ENCODE measurements around the gene KLK15. TPM values are rescaled to one million over a fixed set of nuclear protein-coding genes. Genes with fewer than 3 reads are reported as not detected.

KLK15 gene
- total and polyA plus RNA-seq, 2 of the 13 experiments (the other 11 are each of a cell fraction or from before 2014, with no cell fraction given), result not detected

DNA sequence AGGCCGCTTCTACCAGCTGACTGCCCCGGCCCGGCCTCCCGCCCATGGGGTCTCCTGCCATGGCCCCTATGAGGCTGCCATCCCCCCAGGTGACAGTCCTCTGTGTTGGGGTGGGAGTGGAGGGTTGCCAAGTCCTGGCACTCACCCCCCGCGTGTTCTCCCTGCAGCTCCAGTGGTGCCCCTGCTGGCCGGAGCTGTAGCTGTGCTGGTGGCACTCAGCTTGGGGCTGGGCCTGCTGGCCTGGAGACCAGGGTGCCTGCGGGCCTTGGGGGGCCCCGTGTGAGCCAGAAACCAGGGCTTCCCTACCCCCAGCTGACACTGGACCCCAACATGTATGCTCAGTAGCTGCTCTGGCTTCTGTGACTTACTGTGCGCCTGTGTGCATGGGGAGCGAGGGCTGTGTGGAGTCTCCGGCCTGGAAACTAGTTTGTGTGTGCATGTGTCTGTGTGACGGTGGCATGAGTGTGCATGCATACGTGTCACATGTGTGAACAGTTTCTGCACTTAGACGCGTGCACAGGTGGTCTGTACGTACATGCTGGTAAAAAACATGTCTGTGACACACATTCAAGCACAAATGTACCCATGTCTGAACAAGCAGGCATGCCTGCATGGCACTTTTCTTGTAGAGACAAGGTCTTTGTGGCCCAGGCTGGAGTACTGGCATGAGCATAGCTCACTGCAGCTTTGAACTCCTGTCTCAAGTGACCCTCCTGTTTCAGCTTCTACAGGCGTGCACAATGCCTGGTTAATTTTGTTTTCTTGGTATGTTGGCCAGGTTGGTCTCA is 38.3 kb downstream of the KLK15 start (continued):
- TF ChIP-seq PRPF4 (IDR thresholded peaks at IDR 0.05; ENCODE audit: low read depth, low read length, poor library complexity, severe bottlenecking) (no peak), NFATC3 (CRISPR knock-in tag; IDR thresholded peaks at IDR 0.05) (no peak), GATAD2A (CRISPR knock-in tag; IDR thresholded peaks at IDR 0.05) (no peak), SIN3A (IDR thresholded peaks at IDR 0.05; ENCODE audit: borderline replicate concordance, low read depth, low read length) (no peak), IRX3 (CRISPR knock-in tag; IDR thresholded peaks at IDR 0.05; ENCODE audit: borderline replicate concordance, low read depth) (0 out of 2 replicates have a peak, but pooled peaks have one; percentile 21), HNRNPLL (IDR thresholded peaks at IDR 0.05; ENCODE audit: low read depth, low read length, poor library complexity, severe bottlenecking) (peak; percentile 45), PRMT3 (CRISPR knock-in tag; IDR thresholded peaks at IDR 0.05; ENCODE audit: borderline replicate concordance, low read depth) (peak; percentile 34; the same call in 1 of the 2 replicates), BORCS8-MEF2B (CRISPR knock-in tag; IDR thresholded peaks at IDR 0.05) (peak; percentile 64; the same call in 1 of the 2 replicates), NCOA2 (CRISPR knock-in tag; IDR thresholded peaks at IDR 0.05) (peak; percentile 10; the same call in 1 of the 2 replicates), AGO1 (IDR thresholded peaks at IDR 0.05; ENCODE audit: low read depth, low read length, poor library complexity, severe bottlenecking) (peak; percentile 99), TP53 (CRISPR knock-in tag; conservative IDR thresholded peaks at IDR 0.05) (no peak), THAP11 (CRISPR knock-in tag; IDR thresholded peaks at IDR 0.05) (no peak), SRSF1 (optimal IDR thresholded peaks at IDR 0.05; ENCODE audit: low read depth, low read length) (peak; percentile 33), XRCC5 (optimal IDR thresholded peaks at IDR 0.05; ENCODE audit: low read length) (peak; percentile 21), ZC3H4 (CRISPR knock-in tag; IDR thresholded peaks at IDR 0.05; ENCODE audit: borderline replicate concordance) (peak; percentile 33; the same call in 1 of the 2 replicates)
- TF ChIP-seq, protein P1, sequence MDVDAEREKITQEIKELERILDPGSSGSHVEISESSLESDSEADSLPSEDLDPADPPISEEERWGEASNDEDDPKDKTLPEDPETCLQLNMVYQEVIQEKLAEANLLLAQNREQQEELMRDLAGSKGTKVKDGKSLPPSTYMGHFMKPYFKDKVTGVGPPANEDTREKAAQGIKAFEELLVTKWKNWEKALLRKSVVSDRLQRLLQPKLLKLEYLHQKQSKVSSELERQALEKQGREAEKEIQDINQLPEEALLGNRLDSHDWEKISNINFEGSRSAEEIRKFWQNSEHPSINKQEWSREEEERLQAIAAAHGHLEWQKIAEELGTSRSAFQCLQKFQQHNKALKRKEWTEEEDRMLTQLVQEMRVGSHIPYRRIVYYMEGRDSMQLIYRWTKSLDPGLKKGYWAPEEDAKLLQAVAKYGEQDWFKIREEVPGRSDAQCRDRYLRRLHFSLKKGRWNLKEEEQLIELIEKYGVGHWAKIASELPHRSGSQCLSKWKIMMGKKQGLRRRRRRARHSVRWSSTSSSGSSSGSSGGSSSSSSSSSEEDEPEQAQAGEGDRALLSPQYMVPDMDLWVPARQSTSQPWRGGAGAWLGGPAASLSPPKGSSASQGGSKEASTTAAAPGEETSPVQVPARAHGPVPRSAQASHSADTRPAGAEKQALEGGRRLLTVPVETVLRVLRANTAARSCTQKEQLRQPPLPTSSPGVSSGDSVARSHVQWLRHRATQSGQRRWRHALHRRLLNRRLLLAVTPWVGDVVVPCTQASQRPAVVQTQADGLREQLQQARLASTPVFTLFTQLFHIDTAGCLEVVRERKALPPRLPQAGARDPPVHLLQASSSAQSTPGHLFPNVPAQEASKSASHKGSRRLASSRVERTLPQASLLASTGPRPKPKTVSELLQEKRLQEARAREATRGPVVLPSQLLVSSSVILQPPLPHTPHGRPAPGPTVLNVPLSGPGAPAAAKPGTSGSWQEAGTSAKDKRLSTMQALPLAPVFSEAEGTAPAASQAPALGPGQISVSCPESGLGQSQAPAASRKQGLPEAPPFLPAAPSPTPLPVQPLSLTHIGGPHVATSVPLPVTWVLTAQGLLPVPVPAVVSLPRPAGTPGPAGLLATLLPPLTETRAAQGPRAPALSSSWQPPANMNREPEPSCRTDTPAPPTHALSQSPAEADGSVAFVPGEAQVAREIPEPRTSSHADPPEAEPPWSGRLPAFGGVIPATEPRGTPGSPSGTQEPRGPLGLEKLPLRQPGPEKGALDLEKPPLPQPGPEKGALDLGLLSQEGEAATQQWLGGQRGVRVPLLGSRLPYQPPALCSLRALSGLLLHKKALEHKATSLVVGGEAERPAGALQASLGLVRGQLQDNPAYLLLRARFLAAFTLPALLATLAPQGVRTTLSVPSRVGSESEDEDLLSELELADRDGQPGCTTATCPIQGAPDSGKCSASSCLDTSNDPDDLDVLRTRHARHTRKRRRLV (CRISPR knock-in tag; IDR thresholded peaks at IDR 0.05), result no peak
- TF ChIP-seq, protein P2, sequence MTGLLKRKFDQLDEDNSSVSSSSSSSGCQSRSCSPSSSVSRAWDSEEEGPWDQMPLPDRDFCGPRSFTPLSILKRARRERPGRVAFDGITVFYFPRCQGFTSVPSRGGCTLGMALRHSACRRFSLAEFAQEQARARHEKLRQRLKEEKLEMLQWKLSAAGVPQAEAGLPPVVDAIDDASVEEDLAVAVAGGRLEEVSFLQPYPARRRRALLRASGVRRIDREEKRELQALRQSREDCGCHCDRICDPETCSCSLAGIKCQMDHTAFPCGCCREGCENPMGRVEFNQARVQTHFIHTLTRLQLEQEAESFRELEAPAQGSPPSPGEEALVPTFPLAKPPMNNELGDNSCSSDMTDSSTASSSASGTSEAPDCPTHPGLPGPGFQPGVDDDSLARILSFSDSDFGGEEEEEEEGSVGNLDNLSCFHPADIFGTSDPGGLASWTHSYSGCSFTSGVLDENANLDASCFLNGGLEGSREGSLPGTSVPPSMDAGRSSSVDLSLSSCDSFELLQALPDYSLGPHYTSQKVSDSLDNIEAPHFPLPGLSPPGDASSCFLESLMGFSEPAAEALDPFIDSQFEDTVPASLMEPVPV (CRISPR knock-in tag; IDR thresholded peaks at IDR 0.05), result peak; percentile 42; the same call in 1 of the 2 replicates
- TF ChIP-seq, protein P3, sequence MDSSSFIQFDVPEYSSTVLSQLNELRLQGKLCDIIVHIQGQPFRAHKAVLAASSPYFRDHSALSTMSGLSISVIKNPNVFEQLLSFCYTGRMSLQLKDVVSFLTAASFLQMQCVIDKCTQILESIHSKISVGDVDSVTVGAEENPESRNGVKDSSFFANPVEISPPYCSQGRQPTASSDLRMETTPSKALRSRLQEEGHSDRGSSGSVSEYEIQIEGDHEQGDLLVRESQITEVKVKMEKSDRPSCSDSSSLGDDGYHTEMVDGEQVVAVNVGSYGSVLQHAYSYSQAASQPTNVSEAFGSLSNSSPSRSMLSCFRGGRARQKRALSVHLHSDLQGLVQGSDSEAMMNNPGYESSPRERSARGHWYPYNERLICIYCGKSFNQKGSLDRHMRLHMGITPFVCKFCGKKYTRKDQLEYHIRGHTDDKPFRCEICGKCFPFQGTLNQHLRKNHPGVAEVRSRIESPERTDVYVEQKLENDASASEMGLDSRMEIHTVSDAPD (CRISPR knock-in tag; IDR thresholded peaks at IDR 0.05), result peak; percentile 44; the same call in 1 of the 2 replicates
- TF ChIP-seq, protein P4, sequence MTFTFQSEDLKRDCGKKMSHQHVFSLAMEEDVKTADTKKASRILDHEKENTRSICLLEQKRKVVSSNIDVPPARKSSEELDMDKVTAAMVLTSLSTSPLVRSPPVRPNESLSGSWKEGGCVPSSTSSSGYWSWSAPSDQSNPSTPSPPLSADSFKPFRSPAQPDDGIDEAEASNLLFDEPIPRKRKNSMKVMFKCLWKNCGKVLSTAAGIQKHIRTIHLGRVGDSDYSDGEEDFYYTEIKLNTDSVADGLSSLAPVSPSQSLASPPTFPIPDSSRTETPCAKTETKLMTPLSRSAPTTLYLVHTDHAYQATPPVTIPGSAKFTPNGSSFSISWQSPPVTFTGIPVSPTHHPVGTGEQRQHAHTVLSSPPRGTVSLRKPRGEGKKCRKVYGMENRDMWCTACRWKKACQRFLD (CRISPR knock-in tag; IDR thresholded peaks at IDR 0.05; ENCODE audit: borderline replicate concordance), result no peak
